ENCODE measurements around the gene DNAJC27.

DNAJC27 gene

DNA sequence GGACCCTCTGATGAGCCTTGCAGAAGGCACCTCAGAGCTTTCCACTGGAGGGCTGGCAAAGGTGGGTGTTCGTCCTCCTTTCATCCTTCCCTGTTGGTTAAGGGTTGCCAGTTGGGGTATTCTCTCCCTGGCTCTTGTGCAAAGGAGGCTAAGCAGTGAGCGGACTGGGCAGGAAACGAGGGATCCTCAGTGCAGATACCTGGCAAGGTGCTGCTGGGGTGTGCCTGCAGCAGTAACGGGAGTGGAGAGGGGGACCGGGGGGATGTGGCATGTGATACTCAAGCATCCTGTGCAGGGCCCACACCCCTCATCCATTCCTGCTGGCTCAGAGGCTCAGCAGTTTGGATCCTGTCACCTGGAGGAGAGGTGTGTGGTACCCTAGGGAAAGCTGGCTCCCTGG lies 47.5 kb downstream of the DNAJC27 start:
- no peak overlapping the region for H3K9ac ChIP-seq (ENCODE audit: low read length)
- no peak overlapping the region for H3K4me3 ChIP-seq (ENCODE audit: low read length)
- H3K36me3 ChIP-seq (ENCODE audit: control insufficient read depth, low read depth, low read length): no peaks in the 10 kb centered on the region
- H3K27me3 ChIP-seq (ENCODE audit: control insufficient read depth, insufficient read depth, low read length): peaks cover 5% of the 10 kb centered on the region
- no peaks in the 10 kb centered on the region for H3K4me1 ChIP-seq (ENCODE audit: control insufficient read depth, low read depth, low read length)
- no peak overlapping the region for H3K27ac ChIP-seq (ENCODE audit: low read length)
- H3K9me3 ChIP-seq (ENCODE audit: control insufficient read depth, low read depth, low read length): no peaks in the 10 kb centered on the region

DNA sequence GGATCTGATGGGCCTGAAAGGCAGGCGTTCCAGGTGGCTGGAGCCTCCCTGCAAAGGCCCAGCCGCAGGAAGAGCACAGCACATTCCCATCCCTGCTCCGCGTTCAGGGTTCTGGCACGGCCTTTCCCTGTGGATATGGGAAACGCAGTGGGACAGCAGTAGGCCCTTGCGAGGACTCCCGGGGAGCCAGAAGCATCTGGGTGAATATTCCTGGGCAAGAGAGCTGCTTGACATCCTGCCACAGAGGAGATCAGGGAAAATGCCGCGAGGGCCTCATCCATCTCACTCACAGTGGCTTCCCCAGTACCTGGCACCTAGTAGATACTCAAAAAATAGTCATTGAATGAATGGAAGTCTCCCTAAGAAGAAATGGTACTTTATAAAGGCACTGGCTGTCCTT lies 48.6 kb downstream of the DNAJC27 start:
- Histone ChIP-seq H3K27me3 (ENCODE audit: control insufficient read depth, insufficient read depth, low read length) (peaks cover 5% of the 10 kb centered on the region), H3K9me3 (ENCODE audit: control insufficient read depth, low read depth, low read length) (no peaks in the 10 kb centered on the region), H3K4me1 (ENCODE audit: control insufficient read depth, low read depth, low read length) (no peaks in the 10 kb centered on the region), H3K9ac (ENCODE audit: low read length) (no peak overlapping the region), H3K4me3 (ENCODE audit: low read length) (no peak overlapping the region), H3K27ac (ENCODE audit: low read length) (no peak overlapping the region), H3K36me3 (ENCODE audit: control insufficient read depth, low read depth, low read length) (no peaks in the 10 kb centered on the region)

DNA sequence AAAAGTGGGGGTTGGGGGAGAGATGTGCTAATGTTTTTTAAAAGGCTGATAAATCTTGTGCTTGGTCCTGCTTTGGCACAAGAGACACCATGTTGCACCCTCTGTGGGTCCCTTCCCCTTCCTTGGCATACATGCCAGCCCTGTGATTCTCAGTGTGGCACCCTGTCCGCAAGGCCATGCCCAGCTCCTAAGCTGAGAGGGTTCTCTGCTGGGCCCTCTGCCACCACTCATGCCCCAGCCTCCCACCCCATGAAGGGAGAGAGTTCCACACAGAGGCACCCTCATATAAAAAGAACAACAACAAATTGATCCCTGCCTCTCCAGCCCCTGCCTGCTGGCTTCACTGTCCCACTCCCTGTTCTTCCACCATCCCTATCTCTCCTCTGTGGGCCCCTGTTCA lies 49.2 kb downstream of the DNAJC27 start:
- no peak overlapping the region for H3K4me3 ChIP-seq (ENCODE audit: low read length)
- no peaks in the 10 kb centered on the region for H3K36me3 ChIP-seq (ENCODE audit: control insufficient read depth, low read depth, low read length)
- H3K9me3 ChIP-seq (ENCODE audit: control insufficient read depth, low read depth, low read length): no peaks in the 10 kb centered on the region
- H3K4me1 ChIP-seq (ENCODE audit: control insufficient read depth, low read depth, low read length): no peaks in the 10 kb centered on the region
- H3K9ac ChIP-seq (ENCODE audit: low read length): no peak overlapping the region
- H3K27ac ChIP-seq (ENCODE audit: low read length): no peak overlapping the region
- H3K27me3 ChIP-seq (ENCODE audit: control insufficient read depth, insufficient read depth, low read length): peaks cover 5% of the 10 kb centered on the region

DNA sequence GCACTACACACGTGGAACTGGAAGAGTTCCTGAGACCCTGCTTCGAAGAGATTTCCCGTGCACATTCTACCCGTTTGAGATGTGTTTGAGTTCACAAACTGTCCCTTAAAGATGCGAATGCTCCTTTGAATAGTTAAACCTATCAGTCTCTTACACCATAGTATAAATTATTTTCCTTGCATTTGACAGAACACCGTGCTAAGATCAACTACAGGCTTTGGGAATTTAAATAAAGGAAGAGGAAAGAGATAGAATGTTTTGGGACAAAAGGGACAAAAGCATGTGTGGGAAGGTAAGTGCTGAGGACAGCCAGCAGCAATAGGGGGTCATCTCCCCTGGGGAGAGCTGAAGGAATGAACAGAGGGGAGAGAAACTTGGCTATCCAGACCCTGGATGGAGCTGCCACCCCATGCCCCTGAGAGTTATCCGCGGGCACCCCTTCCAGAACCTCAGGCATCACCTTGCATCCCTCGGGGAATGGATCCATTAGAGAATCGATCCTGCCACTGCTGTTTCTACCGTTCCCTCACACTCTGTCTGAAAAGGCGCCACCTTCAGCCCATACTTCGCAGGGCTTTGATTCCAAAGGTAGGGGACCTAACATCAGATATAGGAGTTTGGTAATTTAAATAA lies 50.8 kb downstream of the DNAJC27 start:
- Histone ChIP-seq H3K27me3 (ENCODE audit: control insufficient read depth, insufficient read depth, low read length) (peaks cover 5% of the 10 kb centered on the region), H3K4me3 (ENCODE audit: low read length) (peak overlapping the region; percentile 52), H3K9ac (ENCODE audit: low read length) (no peak overlapping the region), H3K4me1 (ENCODE audit: control insufficient read depth, low read depth, low read length) (no peaks in the 10 kb centered on the region), H3K36me3 (ENCODE audit: control insufficient read depth, low read depth, low read length) (no peaks in the 10 kb centered on the region), H3K27ac (ENCODE audit: low read length) (no peak overlapping the region), H3K9me3 (ENCODE audit: control insufficient read depth, low read depth, low read length) (no peaks in the 10 kb centered on the region)

DNA sequence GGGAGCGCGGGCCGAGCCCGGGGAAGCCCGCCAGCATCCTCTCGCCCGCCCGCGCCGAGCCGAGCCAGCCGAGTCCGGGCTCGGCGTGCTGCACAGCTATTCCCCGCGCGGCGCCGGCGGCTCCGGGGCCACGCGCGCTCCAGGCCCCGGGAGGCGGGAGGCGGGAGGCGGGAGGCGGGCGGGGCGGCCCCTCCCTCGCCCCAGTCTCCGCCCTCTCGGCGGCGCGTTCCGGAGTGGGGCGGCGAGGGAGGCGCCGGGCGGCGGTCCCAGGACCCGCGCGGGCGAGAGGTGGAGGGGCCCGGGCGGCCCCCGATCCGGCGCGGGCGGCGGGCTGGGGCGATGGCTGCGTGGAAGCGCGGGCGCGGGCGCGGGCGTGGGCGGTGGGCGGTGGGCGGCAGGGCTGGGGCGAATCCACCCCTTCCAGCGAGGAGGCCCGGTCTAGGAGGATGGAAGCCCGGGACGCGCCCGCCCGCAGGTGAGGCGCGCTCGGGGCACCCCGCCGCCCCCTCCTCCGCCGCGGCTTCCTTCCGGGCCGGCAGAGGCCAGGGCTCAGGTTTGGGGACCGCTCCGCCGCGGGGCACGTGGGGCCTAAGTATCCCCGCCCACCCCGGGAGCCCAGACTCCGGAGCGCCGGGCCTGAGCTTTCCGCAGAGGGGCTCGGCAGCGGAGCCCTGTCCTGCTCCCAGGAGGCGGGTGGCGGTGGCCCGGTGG lies 51.5 kb downstream of the DNAJC27 start, which contains the start of gene ADCY3:
Gene ADCY3 (minus strand): TSS at position 140 of the 711 bp plus-strand sequence. CDS start 1,250 bp downstream, outside the sequence.
- Histone ChIP-seq H3K9me3 (ENCODE audit: control insufficient read depth, low read depth, low read length) (no peaks in the 10 kb centered on the region), H3K9ac (ENCODE audit: low read length) (peak within 1 kb of the TSS; percentile 24), H3K4me1 (ENCODE audit: control insufficient read depth, low read depth, low read length) (no peaks in the 10 kb centered on the region), H3K36me3 (ENCODE audit: control insufficient read depth, low read depth, low read length) (no peaks in the 10 kb centered on the region), H3K4me3 (ENCODE audit: low read length) (peak within 1 kb of the TSS; percentile 52), H3K27me3 (ENCODE audit: control insufficient read depth, insufficient read depth, low read length) (peaks cover 5% of the 10 kb centered on the region), H3K27ac (ENCODE audit: low read length) (no peak within 1 kb of the TSS)

DNA sequence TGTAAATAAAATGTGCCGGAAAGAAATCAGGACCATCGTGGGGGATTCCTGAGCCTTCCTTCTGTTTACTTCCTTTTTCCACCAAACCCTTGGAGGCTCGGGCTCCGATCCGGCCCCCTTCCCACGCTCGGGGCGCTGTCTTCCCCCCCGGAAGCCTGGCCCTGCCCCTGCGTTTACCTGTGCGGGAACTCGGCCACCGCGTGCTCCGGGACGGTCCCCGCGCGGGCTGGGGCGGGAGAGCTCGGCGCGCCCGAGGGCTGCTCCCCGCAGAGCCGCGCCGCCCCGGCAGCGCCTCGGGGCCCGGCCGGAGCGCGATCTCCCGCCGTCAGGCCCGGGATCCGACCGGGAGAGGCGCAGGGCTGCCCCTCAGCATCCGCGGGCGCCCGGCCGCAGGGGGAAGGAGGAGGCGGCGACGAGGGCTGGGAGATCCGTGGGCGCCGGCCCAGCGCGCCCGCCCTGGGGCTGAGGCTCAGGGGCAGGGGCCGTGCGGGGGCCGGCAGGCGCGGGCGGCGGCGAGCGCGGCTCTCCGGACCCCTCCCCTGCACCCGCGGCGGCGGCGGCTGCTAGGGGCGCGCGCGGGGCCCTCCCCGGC lies 52.2 kb downstream of the DNAJC27 start:
- H3K27ac ChIP-seq (ENCODE audit: low read length): no peak overlapping the region
- peak overlapping the region; percentile 24 for H3K9ac ChIP-seq (ENCODE audit: low read length)
- no peaks in the 10 kb centered on the region for H3K36me3 ChIP-seq (ENCODE audit: control insufficient read depth, low read depth, low read length)
- H3K4me3 ChIP-seq (ENCODE audit: low read length): peak overlapping the region; percentile 34
- H3K4me1 ChIP-seq (ENCODE audit: control insufficient read depth, low read depth, low read length): no peaks in the 10 kb centered on the region
- peaks cover 5% of the 10 kb centered on the region for H3K27me3 ChIP-seq (ENCODE audit: control insufficient read depth, insufficient read depth, low read length)
- no peaks in the 10 kb centered on the region for H3K9me3 ChIP-seq (ENCODE audit: control insufficient read depth, low read depth, low read length)

DNA sequence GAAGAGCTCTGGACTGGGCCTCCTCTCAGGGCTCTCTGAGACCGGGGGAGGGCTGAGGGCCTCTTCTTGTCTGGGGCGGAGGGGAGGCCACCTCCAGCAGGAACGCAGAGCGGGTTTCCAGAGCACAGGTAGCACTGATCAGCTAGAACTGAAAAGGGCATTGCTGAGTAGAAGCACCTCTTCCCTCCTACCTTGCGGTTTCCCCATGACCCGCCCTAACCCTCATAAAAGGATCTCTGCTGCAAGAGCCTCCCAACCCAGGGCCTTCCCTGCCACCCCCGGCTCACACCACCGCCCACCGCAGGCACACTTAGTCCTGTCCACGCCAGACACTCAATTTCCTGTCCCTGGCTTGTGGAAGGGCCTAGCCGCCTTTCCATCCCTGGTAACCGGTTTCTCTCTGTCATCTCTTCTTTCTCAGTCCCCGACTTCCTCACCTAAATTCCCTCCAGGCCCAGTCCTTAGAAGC lies 52.7 kb downstream of the DNAJC27 start:
- Histone ChIP-seq H3K9me3 (ENCODE audit: control insufficient read depth, low read depth, low read length) (no peaks in the 10 kb centered on the region), H3K9ac (ENCODE audit: low read length) (peak overlapping the region; percentile 24), H3K36me3 (ENCODE audit: control insufficient read depth, low read depth, low read length) (no peaks in the 10 kb centered on the region), H3K27ac (ENCODE audit: low read length) (no peak overlapping the region), H3K4me3 (ENCODE audit: low read length) (peak overlapping the region; percentile 34), H3K4me1 (ENCODE audit: control insufficient read depth, low read depth, low read length) (no peaks in the 10 kb centered on the region), H3K27me3 (ENCODE audit: control insufficient read depth, insufficient read depth, low read length) (peaks cover 5% of the 10 kb centered on the region)

DNA sequence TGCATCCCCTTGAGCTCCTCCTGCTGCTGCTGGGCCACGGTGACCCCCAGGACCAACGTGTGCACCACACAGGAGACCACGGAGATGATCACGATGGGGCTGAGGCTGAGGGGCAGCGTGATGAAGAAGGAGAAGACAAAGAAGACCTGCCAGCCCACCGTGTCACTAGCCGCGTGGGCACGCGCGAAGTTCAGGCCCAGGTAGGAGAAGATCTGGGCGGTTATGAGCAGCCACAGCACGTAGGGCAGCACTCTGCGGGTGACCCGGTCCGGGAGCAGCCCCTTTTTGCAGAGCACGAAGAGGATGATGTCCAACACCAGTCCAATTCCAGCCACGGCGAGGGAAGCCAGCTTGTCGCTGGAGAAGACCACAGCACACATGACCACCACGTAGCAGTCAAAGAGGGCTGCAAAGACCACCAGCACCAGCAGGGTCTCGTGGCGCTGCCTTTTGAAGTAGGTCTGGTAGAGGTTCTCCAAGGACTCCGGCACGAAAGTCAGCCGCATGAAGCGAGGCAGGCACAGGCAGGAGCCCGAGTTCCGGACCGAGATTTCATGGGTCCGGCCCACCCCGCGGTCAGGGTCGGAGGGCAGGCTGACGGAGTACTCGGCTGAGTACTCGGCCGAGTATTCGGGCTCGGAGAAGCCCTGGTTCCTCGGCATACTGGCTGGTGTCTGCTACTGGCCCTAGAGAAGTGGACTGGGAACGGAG lies 53.3 kb downstream of the DNAJC27 start:
- Histone ChIP-seq H3K27me3 (ENCODE audit: control insufficient read depth, insufficient read depth, low read length) (peaks cover 5% of the 10 kb centered on the region), H3K4me3 (ENCODE audit: low read length) (peak overlapping the region; percentile 34), H3K27ac (ENCODE audit: low read length) (no peak overlapping the region), H3K9me3 (ENCODE audit: control insufficient read depth, low read depth, low read length) (no peaks in the 10 kb centered on the region), H3K36me3 (ENCODE audit: control insufficient read depth, low read depth, low read length) (no peaks in the 10 kb centered on the region), H3K4me1 (ENCODE audit: control insufficient read depth, low read depth, low read length) (no peaks in the 10 kb centered on the region), H3K9ac (ENCODE audit: low read length) (no peak overlapping the region)

DNA sequence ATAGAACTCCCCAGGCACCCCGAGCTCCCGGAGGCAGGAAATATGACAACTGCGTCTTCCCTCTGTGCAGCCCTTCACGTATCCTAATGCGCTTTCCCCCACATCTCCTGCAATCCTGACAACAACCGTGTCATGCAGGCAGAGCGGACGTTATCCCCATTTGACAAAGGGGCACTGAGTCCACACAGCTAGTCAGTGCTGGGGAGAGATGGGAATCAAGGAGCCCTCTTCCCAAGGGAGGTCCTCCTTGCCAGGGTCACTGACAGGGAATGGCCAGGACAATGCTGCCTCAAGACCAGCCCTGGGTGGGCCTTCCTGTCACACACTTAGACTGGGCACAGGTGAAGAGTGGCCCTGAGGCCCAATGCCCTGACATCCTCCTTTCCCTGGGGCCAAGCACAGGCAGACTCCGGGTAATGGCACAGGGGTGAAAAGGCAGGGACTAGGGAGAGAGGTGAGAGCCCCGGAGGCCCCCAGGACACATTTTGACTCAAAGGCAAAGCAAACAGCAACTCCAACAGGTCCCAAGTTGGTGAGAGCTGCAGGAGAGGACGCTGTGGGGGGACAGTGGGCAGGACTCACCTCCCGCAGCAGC lies 53.9 kb downstream of the DNAJC27 start:
- no peaks in the 10 kb centered on the region for H3K9me3 ChIP-seq (ENCODE audit: control insufficient read depth, low read depth, low read length)
- H3K27me3 ChIP-seq (ENCODE audit: control insufficient read depth, insufficient read depth, low read length): peaks cover 5% of the 10 kb centered on the region
- H3K36me3 ChIP-seq (ENCODE audit: control insufficient read depth, low read depth, low read length): no peaks in the 10 kb centered on the region
- H3K27ac ChIP-seq (ENCODE audit: low read length): no peak overlapping the region
- H3K4me1 ChIP-seq (ENCODE audit: control insufficient read depth, low read depth, low read length): no peaks in the 10 kb centered on the region
- no peak overlapping the region for H3K4me3 ChIP-seq (ENCODE audit: low read length)
- no peak overlapping the region for H3K9ac ChIP-seq (ENCODE audit: low read length)

DNA sequence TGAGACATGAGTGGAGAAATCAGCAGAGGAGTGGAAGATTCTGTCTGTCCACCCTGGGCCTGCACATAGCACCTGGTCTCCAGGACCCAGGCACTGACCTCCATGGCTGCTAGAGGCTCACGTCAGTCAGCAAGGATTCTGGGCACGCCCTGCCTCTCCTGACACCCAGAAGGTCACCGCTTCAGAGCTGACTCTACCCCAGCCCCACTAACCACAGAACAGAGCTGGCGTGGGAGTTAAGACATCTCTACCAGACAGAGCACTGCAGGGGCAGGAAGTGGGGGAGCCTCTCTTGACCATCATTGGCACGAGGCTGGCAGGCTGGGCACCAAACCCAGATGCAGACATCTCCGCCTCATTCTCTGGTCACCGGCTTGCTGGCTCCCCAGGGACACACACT lies 54.7 kb downstream of the DNAJC27 start:
- Histone ChIP-seq H3K36me3 (ENCODE audit: control insufficient read depth, low read depth, low read length) (no peaks in the 10 kb centered on the region), H3K4me3 (ENCODE audit: low read length) (no peak overlapping the region)

DNA sequence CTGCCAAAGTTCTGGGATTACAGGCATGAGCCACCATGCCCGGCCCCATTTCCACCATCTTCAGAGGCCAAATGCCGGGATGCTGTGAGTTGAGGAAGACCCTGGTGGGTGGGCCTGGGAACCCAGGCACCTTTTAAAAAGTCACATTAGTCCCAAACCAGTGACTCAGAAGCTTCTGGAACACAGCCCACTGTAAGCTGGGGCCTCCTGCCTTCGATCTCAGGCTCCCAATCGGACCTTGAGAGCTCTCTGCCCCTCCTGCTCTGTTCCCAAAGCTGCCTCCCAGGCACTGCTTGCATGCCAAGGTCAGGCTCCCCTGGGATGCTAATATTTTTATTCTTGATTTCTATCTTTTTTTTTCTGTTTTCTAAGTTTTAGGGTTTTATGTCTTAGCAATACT lies 56.0 kb downstream of the DNAJC27 start:
- Histone ChIP-seq H3K9ac (ENCODE audit: low read length) (no peak overlapping the region), H3K36me3 (ENCODE audit: control insufficient read depth, low read depth, low read length) (no peaks in the 10 kb centered on the region), H3K27ac (ENCODE audit: low read length) (no peak overlapping the region), H3K9me3 (ENCODE audit: control insufficient read depth, low read depth, low read length) (no peaks in the 10 kb centered on the region), H3K4me1 (ENCODE audit: control insufficient read depth, low read depth, low read length) (no peaks in the 10 kb centered on the region), H3K27me3 (ENCODE audit: control insufficient read depth, insufficient read depth, low read length) (peaks cover 2% of the 10 kb centered on the region), H3K4me3 (ENCODE audit: low read length) (no peak overlapping the region)

More for the DNA sequence above, 54.7 kb downstream of the DNAJC27 start:
- H3K27me3 ChIP-seq (ENCODE audit: control insufficient read depth, insufficient read depth, low read length): peaks cover 5% of the 10 kb centered on the region
- H3K9me3 ChIP-seq (ENCODE audit: control insufficient read depth, low read depth, low read length): no peaks in the 10 kb centered on the region
- no peaks in the 10 kb centered on the region for H3K4me1 ChIP-seq (ENCODE audit: control insufficient read depth, low read depth, low read length)
- H3K27ac ChIP-seq (ENCODE audit: low read length): no peak overlapping the region
- H3K9ac ChIP-seq (ENCODE audit: low read length): no peak overlapping the region

Data from iPS-18a (cell line).